ENCODE results near the gene SUDS3. TPM values are rescaled to one million over a fixed set of nuclear protein-coding genes. Genes with fewer than 3 reads are reported as not detected.
"Not testable (repeated sequence)": the region's sequence is repeated elsewhere in the genome, so short reads cannot be mapped to it uniquely, and the experiment has no call there.

SUDS3 gene
- total RNA-seq, 1 experiment from 2014 or later = 50.5 TPM

DNA sequence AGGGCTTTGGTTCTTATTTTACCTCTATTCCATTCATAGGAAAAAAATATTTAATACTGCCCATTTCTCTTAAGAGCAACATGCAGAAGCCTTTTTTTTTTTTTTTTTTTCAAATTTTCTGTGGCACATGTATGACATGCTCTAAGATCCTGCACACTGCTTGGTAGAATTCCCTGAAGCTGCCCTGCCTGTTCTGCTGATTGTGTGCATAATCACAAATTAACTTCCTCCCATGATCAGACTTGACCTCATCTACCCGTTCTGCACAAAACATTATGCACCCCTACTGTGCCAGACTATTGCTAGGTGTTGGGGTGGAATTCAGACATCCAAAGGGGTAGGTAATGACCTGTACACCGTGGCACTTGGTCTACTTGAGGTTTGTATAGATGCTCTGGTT is 22.2 kb downstream of the SUDS3 start:
- H3K4me1 Mint-ChIP-seq (ENCODE audit: low read depth, unreplicated experiment) = no peaks in the 10 kb centered on the region
- H3K4me3 Mint-ChIP-seq (ENCODE audit: low read depth, unreplicated experiment) = no peak overlapping the region
- no peak for DNase-seq
- peaks cover 41% of the 10 kb centered on the region for H3K36me3 Mint-ChIP-seq (ENCODE audit: insufficient read depth, unreplicated experiment)
- H3K9me3 Mint-ChIP-seq (ENCODE audit: low read depth, unreplicated experiment) = no peaks in the 10 kb centered on the region
- H3K27me3 Mint-ChIP-seq (ENCODE audit: unreplicated experiment) = no peaks in the 10 kb centered on the region
- no TSS peak for BruUV-seq (replicated peaks)
- TF ChIP-seq, protein P1, sequence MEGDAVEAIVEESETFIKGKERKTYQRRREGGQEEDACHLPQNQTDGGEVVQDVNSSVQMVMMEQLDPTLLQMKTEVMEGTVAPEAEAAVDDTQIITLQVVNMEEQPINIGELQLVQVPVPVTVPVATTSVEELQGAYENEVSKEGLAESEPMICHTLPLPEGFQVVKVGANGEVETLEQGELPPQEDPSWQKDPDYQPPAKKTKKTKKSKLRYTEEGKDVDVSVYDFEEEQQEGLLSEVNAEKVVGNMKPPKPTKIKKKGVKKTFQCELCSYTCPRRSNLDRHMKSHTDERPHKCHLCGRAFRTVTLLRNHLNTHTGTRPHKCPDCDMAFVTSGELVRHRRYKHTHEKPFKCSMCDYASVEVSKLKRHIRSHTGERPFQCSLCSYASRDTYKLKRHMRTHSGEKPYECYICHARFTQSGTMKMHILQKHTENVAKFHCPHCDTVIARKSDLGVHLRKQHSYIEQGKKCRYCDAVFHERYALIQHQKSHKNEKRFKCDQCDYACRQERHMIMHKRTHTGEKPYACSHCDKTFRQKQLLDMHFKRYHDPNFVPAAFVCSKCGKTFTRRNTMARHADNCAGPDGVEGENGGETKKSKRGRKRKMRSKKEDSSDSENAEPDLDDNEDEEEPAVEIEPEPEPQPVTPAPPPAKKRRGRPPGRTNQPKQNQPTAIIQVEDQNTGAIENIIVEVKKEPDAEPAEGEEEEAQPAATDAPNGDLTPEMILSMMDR (IDR thresholded peaks at IDR 0.05; ENCODE audit: unreplicated experiment) = no peak
- H3K27ac Mint-ChIP-seq (ENCODE audit: unreplicated experiment) = no peak overlapping the region
- CTCF ChIA-PET = interaction anchor here (0.7 kb wide), 1 partner anchor 225 kb away, joined by 3 read pairs; no protein-coding TSS in a partner anchor
- intact Hi-C loops (cut with micrococcal nuclease; ENCODE audit: unreplicated experiment) = no loop called here

DNA sequence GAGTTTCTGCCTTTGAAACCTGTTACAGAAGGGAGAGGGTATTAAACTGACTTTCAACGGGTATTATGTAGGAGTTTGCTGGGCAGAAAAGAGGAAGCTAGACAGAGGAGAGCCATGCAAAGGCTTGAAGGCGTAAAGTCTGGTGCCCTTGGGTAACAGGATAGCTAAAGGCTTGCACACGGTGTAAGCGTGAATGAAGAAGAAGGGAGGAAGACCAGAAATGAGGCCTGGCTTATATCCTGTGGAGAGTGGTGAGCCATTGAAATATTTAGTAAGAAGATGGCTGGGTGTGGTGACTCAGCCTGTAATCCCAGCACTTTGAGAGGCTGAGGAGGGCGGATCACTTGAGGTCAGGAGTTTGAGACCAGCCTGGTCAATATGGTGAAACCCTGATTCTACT is 22.6 kb downstream of the SUDS3 start:
- intact Hi-C loops (cut with micrococcal nuclease; ENCODE audit: unreplicated experiment) = no loop called here
- no peak overlapping the region for H3K4me3 Mint-ChIP-seq (ENCODE audit: low read depth, unreplicated experiment)
- DNase-seq = no peak
- no peaks in the 10 kb centered on the region for H3K9me3 Mint-ChIP-seq (ENCODE audit: low read depth, unreplicated experiment)
- no peak overlapping the region for H3K27ac Mint-ChIP-seq (ENCODE audit: unreplicated experiment)
- H3K27me3 Mint-ChIP-seq (ENCODE audit: unreplicated experiment) = no peaks in the 10 kb centered on the region
- CTCF ChIA-PET = interaction anchor here (0.7 kb wide), 1 partner anchor 225 kb away, joined by 3 read pairs; no protein-coding TSS in a partner anchor
- H3K4me1 Mint-ChIP-seq (ENCODE audit: low read depth, unreplicated experiment) = no peaks in the 10 kb centered on the region
- TF ChIP-seq, protein P1 (IDR thresholded peaks at IDR 0.05; ENCODE audit: unreplicated experiment) = no peak
- peaks cover 41% of the 10 kb centered on the region for H3K36me3 Mint-ChIP-seq (ENCODE audit: insufficient read depth, unreplicated experiment)
- no TSS peak for BruUV-seq (replicated peaks)

DNA sequence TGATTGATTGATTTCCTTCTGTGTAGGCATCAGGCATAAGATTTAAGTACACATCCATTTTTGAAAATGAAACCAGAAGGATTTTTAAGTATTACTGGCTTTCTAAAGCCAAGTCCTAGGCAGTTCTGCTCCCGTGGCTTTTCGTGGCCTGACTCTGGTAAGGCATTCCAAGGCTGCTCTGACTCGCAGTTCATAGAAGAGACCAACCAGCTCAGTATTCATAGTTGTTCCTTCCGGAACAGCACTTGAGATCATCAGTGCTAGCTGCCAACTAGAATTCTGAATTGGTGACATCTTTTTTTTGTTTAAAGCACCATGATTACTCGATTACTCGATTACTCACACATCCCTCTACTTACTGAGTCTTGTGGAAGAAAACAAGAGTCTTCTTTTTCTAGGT is 25.9 kb downstream of the SUDS3 start:
- H3K27me3 Mint-ChIP-seq (ENCODE audit: unreplicated experiment) = no peaks in the 10 kb centered on the region
- intact Hi-C loops (cut with micrococcal nuclease; ENCODE audit: unreplicated experiment) = loop anchor here (10.0 kb wide), 1 partner anchor 1013 kb away; no protein-coding TSS in a partner anchor
- TF ChIP-seq, protein P1 (IDR thresholded peaks at IDR 0.05; ENCODE audit: unreplicated experiment) = no peak
- no peak overlapping the region for H3K27ac Mint-ChIP-seq (ENCODE audit: unreplicated experiment)
- no TSS peak for BruUV-seq (replicated peaks)
- H3K36me3 Mint-ChIP-seq (ENCODE audit: insufficient read depth, unreplicated experiment) = peaks cover 52% of the 10 kb centered on the region
- DNase-seq = no peak
- H3K4me1 Mint-ChIP-seq (ENCODE audit: low read depth, unreplicated experiment) = no peaks in the 10 kb centered on the region
- CTCF ChIA-PET = no interaction called here
- no peaks in the 10 kb centered on the region for H3K9me3 Mint-ChIP-seq (ENCODE audit: low read depth, unreplicated experiment)
- H3K4me3 Mint-ChIP-seq (ENCODE audit: low read depth, unreplicated experiment) = no peak overlapping the region

DNA sequence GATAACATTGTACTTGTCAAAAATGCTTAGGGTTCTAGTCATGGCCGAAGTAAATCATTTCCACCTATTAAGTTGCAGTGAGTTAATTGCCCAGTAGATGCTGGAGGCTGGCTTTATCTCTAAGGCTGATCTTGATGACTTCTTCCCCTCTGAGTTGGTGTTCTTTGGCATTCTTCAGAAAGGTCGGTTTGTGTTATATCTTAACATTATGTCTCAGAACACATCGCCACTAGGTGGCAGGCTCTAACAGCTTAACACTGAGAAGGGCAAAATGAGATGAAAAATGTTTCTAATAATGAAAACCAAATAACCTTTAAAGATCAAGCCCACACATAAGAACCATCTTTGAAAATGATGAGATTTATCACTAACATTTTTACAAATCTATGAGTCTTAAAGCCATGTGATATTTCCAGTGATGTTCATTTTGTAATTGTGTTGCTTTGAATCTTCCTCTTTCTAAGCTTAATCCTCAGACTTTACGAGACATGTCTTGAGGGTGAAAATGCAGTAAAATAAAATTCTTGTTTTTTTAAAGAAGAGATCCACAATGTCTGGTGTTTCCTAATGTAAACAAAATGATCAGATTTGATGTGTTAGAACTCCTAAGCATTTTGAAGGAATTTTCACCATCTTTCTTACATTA is 28.6 kb downstream of the SUDS3 start:
- TF ChIP-seq, protein P1 (IDR thresholded peaks at IDR 0.05; ENCODE audit: unreplicated experiment) = peak; percentile 65
- BruUV-seq (replicated peaks) = no TSS peak
- CTCF ChIA-PET = interaction anchor here (0.6 to 1.0 kb wide), 2 partner anchors 32 to 217 kb away, joined by 3 to 11 read pairs; partner anchors contain the start of gene TAOK3
- H3K36me3 Mint-ChIP-seq (ENCODE audit: insufficient read depth, unreplicated experiment) = peaks cover 42% of the 10 kb centered on the region
- no peaks in the 10 kb centered on the region for H3K27me3 Mint-ChIP-seq (ENCODE audit: unreplicated experiment)
- intact Hi-C loops (cut with micrococcal nuclease; ENCODE audit: unreplicated experiment) = loop anchor here (1.0 to 10.0 kb wide), 4 partner anchors 217 to 1010 kb away; no protein-coding TSS in a partner anchor
- no peak overlapping the region for H3K27ac Mint-ChIP-seq (ENCODE audit: unreplicated experiment)
- H3K9me3 Mint-ChIP-seq (ENCODE audit: low read depth, unreplicated experiment) = no peaks in the 10 kb centered on the region
- H3K4me1 Mint-ChIP-seq (ENCODE audit: low read depth, unreplicated experiment) = no peaks in the 10 kb centered on the region
- DNase-seq = peak; percentile 73
- no peak overlapping the region for H3K4me3 Mint-ChIP-seq (ENCODE audit: low read depth, unreplicated experiment)

DNA sequence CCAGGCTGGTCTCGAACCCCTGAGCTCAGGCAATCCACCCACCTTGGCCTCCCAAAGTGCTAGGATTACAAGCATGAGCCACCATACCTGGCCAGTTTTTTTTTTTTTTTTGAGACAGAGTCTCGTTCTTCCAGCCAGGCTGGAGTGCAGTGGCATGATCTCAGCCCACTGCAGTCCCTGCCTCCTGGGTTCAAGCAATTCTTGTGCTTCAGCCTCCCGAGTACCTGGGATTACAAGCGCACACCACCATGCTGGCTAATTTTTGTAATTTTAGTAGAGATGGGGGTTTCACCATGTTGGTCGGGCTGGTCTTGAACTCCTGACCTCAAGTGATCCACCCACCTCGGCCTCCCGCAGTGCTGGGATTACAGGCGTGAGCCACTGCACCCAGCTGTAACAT is 31.9 kb downstream of the SUDS3 start:
- H3K9me3 Mint-ChIP-seq (ENCODE audit: low read depth, unreplicated experiment); H3K27me3 Mint-ChIP-seq (ENCODE audit: unreplicated experiment); H3K4me3 Mint-ChIP-seq (ENCODE audit: low read depth, unreplicated experiment); BruUV-seq (replicated peaks); H3K4me1 Mint-ChIP-seq (ENCODE audit: low read depth, unreplicated experiment); CTCF ChIA-PET; H3K27ac Mint-ChIP-seq (ENCODE audit: unreplicated experiment); DNase-seq: not testable (repeated sequence)
- intact Hi-C loops (cut with micrococcal nuclease; ENCODE audit: unreplicated experiment) = loop anchor here (5.0 to 10.0 kb wide), 2 partner anchors 629 to 1007 kb away; no protein-coding TSS in a partner anchor
- peaks cover 35% of the 10 kb centered on the region for H3K36me3 Mint-ChIP-seq (ENCODE audit: insufficient read depth, unreplicated experiment)

Data from Calu3 (cell line).